ENCODE data around the gene MEX3C. TPM values are rescaled to one million over a fixed set of nuclear protein-coding genes. Genes with fewer than 3 reads are reported as not detected.

The MEX3C gene
- total RNA-seq, 4 donors from 2014 or later = 31.6 to 42.0 (median 37.6) TPM

- 71% methylated on average over 2 of the region's 2 CpGs for WGBS
- no peak for DNase-seq (ENCODE audit: low spot score in 2 of 2)
- H3K9me3 ChIP-seq = no peaks in the 10 kb centered on the region
- H3K36me3 ChIP-seq = no peaks in the 10 kb centered on the region
- no peaks in the 10 kb centered on the region for H3K27me3 ChIP-seq
- H3K4me3 ChIP-seq = no peak overlapping the region
- H3K4me1 ChIP-seq = peaks cover 63% of the 10 kb centered on the region
- TF ChIP-seq POLR2A (IDR thresholded peaks at IDR 0.05) (no peak), CTCF (IDR thresholded peaks at IDR 0.05) (no peak), EP300 (IDR thresholded peaks at IDR 0.05) (no peak), POLR2AphosphoS5 (IDR thresholded peaks at IDR 0.05) (no peak)
- H3K27ac ChIP-seq = no peak overlapping the region
Measured at GRCh38 chr18:51192026-51192425, 5.5 kb downstream of the MEX3C start.

GRCh38 chr18:51191128-51191717 is 6.3 kb downstream of the MEX3C start:
- H3K4me1 ChIP-seq = peaks cover 65% of the 10 kb centered on the region
- no peaks in the 10 kb centered on the region for H3K36me3 ChIP-seq
- no peaks in the 10 kb centered on the region for H3K27me3 ChIP-seq
- no peak for DNase-seq (ENCODE audit: low spot score in 2 of 2)
- no peak for TF ChIP-seq CTCF (IDR thresholded peaks at IDR 0.05)
- no peak for TF ChIP-seq EP300 (IDR thresholded peaks at IDR 0.05)
- TF ChIP-seq POLR2A (IDR thresholded peaks at IDR 0.05) = no peak
- no peak for TF ChIP-seq POLR2AphosphoS5 (IDR thresholded peaks at IDR 0.05)
- WGBS = 32% methylated on average over 4 of the region's 4 CpGs
- H3K4me3 ChIP-seq = no peak overlapping the region
- H3K9me3 ChIP-seq = no peaks in the 10 kb centered on the region
- no peak overlapping the region for H3K27ac ChIP-seq

GRCh38 chr18:51190000-51190399 is 7.5 kb downstream of the MEX3C start:
- no peak overlapping the region for H3K4me3 ChIP-seq
- H3K4me1 ChIP-seq = peaks cover 61% of the 10 kb centered on the region
- no peaks in the 10 kb centered on the region for H3K36me3 ChIP-seq
- no peak for DNase-seq (ENCODE audit: low spot score in 2 of 2)
- no peaks in the 10 kb centered on the region for H3K9me3 ChIP-seq
- no peaks in the 10 kb centered on the region for H3K27me3 ChIP-seq
- no peak overlapping the region for H3K27ac ChIP-seq
- TF ChIP-seq POLR2A (IDR thresholded peaks at IDR 0.05) = no peak
- TF ChIP-seq POLR2AphosphoS5 (IDR thresholded peaks at IDR 0.05) = no peak
- no peak for TF ChIP-seq CTCF (IDR thresholded peaks at IDR 0.05)
- no peak for TF ChIP-seq EP300 (IDR thresholded peaks at IDR 0.05)

GRCh38 chr18:51188024-51188701 is 9.3 kb downstream of the MEX3C start:
- H3K27me3 ChIP-seq = no peaks in the 10 kb centered on the region
- TF ChIP-seq CTCF (IDR thresholded peaks at IDR 0.05) (no peak), POLR2AphosphoS5 (IDR thresholded peaks at IDR 0.05) (no peak)
- H3K9me3 ChIP-seq = no peaks in the 10 kb centered on the region
- H3K4me1 ChIP-seq = peaks cover 43% of the 10 kb centered on the region
- H3K4me3 ChIP-seq = no peak overlapping the region
- no peaks in the 10 kb centered on the region for H3K36me3 ChIP-seq
- DNase-seq (ENCODE audit: low spot score in 2 of 2) = no peak
- no peak overlapping the region for H3K27ac ChIP-seq
- 87% methylated on average over 6 of the region's 6 CpGs for WGBS

GRCh38 chr18:51185075-51185474 is 12.4 kb downstream of the MEX3C start:
- H3K4me1 ChIP-seq = peaks cover 17% of the 10 kb centered on the region
- H3K9me3 ChIP-seq = no peaks in the 10 kb centered on the region
- no peaks in the 10 kb centered on the region for H3K36me3 ChIP-seq
- no peak for DNase-seq (ENCODE audit: low spot score in 2 of 2)
- no peaks in the 10 kb centered on the region for H3K27me3 ChIP-seq
- 85% methylated on average over 1 of the region's 1 CpG for WGBS
- no peak for TF ChIP-seq CTCF (IDR thresholded peaks at IDR 0.05)
- TF ChIP-seq POLR2AphosphoS5 (IDR thresholded peaks at IDR 0.05) = no peak
- TF ChIP-seq EP300 (IDR thresholded peaks at IDR 0.05) = no peak
- TF ChIP-seq POLR2A (IDR thresholded peaks at IDR 0.05) = no peak
- no peak overlapping the region for H3K27ac ChIP-seq
- H3K4me3 ChIP-seq = no peak overlapping the region
